GM12892 (cell line): Measurements from ENCODE around the gene LZIC.

Experiments used
- POLR2A ChIP-seq: IDR thresholded peaks from 2 replicates; pipeline ENCODE4 v1.6.1; 2011; ENCODE audit warnings: low read depth, low read length, control low read depth
- POLR2AphosphoS5 ChIP-seq: IDR thresholded peaks from 2 replicates; pipeline ENCODE4 v1.6.1; 2011; ENCODE audit warnings: low read depth, low read length, control low read depth
- TAF1 ChIP-seq: IDR thresholded peaks from 2 replicates; pipeline ENCODE4 v1.6.1; 2011; ENCODE audit warnings: low read depth, mild to moderate bottlenecking, control low read depth, low read length, borderline replicate concordance

- TF ChIP-seq TAF1 (no peak), POLR2A (no peak), POLR2AphosphoS5 (no peak)
Measured at GRCh38 chr1:9927259-9927658, 15.9 kb downstream of the LZIC start.
